ENCODE measurements around the gene CCNI.
"Not testable (repeated sequence)": the region's sequence is repeated elsewhere in the genome, so short reads cannot be mapped to it uniquely, and the experiment has no call there.

Gene CCNI

DNA sequence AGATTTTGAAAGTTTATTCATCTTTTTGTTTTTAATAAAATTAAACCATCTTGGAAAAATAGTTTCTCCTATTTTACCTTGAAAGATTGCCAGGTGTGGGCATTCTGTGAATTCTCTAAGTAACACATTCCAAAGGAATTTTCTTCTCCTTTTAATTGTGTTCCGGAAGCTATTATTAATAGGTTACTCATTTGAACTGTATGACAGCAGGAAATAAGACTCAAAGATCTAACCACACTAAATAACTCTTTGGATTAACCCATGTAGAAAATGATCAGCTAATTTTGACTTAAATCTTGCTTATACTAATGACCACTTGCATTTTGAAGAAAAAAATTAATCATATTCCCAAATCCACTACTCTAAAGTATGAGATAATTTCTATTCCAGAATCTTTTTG, 17.6 kb upstream of the CCNI start:
- Histone ChIP-seq H3K9me2 (replicated peaks; ENCODE audit: insufficient read depth, low read length) (no peaks in the 10 kb centered on the region), H3K4me3 (ENCODE audit: low read length) (no peak overlapping the region), H3K27me3 (replicated peaks; ENCODE audit: insufficient read depth, low read length) (no peaks in the 10 kb centered on the region), H3F3A (ENCODE audit: insufficient read depth, low read length) (no peaks in the 10 kb centered on the region), H3K4me2 (ENCODE audit: low read depth, low read length) (peak overlapping the region; percentile 20), H3K36me3 (replicated peaks; ENCODE audit: insufficient read depth, low read length) (no peaks in the 10 kb centered on the region), H3K9ac (ENCODE audit: low read length) (no peak overlapping the region), H3K9me3 (replicated peaks; ENCODE audit: insufficient read depth, low read length) (no peaks in the 10 kb centered on the region), H3K4me1 (ENCODE audit: low read length) (peaks cover 3% of the 10 kb centered on the region), H4K20me1 (ENCODE audit: insufficient read depth, low read length) (no peaks in the 10 kb centered on the region), H2AFZ (ENCODE audit: low read length) (no peak overlapping the region), H3K79me2 (ENCODE audit: low read length) (no peaks in the 10 kb centered on the region), H3K27ac (ENCODE audit: low read length) (peak overlapping the region; percentile 16; the same call in 1 of the 2 replicates)
- DNase-seq: no peak
- TF ChIP-seq EZH2phosphoT487 (IDR thresholded peaks at IDR 0.05; ENCODE audit: low read length) (no peak), EZH2 (optimal IDR thresholded peaks at IDR 0.05; ENCODE audit: low read depth, low read length) (no peak)
- TF ChIP-seq, protein P1, sequence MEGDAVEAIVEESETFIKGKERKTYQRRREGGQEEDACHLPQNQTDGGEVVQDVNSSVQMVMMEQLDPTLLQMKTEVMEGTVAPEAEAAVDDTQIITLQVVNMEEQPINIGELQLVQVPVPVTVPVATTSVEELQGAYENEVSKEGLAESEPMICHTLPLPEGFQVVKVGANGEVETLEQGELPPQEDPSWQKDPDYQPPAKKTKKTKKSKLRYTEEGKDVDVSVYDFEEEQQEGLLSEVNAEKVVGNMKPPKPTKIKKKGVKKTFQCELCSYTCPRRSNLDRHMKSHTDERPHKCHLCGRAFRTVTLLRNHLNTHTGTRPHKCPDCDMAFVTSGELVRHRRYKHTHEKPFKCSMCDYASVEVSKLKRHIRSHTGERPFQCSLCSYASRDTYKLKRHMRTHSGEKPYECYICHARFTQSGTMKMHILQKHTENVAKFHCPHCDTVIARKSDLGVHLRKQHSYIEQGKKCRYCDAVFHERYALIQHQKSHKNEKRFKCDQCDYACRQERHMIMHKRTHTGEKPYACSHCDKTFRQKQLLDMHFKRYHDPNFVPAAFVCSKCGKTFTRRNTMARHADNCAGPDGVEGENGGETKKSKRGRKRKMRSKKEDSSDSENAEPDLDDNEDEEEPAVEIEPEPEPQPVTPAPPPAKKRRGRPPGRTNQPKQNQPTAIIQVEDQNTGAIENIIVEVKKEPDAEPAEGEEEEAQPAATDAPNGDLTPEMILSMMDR (IDR thresholded peaks at IDR 0.05; ENCODE audit: low read length): no peak

DNA sequence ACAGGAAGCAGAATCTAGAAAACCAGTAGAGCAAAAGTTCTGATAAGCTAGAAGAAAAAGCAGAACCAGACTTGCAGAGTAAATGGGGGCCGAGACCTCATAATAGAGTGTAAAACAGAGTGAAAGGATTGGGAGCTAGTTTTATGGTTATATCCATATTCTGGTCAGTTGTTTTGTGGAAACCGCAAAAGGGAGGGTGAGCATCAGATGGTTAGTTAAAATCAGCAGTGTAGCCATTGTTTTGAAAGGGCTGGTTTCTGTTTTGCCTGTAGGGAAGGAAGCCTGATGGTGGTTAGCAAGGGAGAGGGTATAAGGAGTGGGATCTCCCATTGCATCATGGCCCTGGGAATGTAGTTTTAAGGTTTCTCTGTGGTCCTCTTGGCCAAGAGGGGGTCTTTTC, 17.2 kb upstream of the CCNI start:
- DNase-seq: peak; percentile 24
- no peak overlapping the region for H3K9ac ChIP-seq (ENCODE audit: low read length)
- peaks cover 3% of the 10 kb centered on the region for H3K4me1 ChIP-seq (ENCODE audit: low read length)

DNA sequence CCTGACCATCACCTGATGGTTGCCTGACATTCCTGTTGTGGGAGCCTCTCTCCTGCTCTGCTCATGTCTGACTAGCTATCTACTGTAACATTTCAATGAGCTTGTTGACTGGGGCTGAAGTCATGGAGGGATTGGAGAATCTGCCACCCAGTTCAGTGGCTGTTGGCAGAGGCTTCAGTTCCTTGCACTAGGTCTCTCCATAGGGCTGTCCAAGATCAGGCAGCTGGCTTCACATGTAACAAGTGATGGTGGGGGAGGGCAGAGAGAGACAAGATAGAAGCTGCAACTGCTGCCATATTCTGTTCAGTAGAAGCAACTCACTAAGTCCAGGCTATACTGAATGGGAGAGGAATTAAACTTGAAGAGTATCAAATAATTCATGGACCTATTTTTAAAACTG, 14.1 kb upstream of the CCNI start:
- Histone ChIP-seq H2AFZ (ENCODE audit: low read length) (no peak overlapping the region), H3K4me2 (ENCODE audit: low read depth, low read length) (no peak overlapping the region), H3K9ac (ENCODE audit: low read length) (no peak overlapping the region), H3K27ac (ENCODE audit: low read length) (no peak overlapping the region), H4K20me1 (ENCODE audit: insufficient read depth, low read length) (no peaks in the 10 kb centered on the region), H3K27me3 (replicated peaks; ENCODE audit: insufficient read depth, low read length) (no peaks in the 10 kb centered on the region), H3F3A (ENCODE audit: insufficient read depth, low read length) (no peaks in the 10 kb centered on the region), H3K79me2 (ENCODE audit: low read length) (no peaks in the 10 kb centered on the region), H3K36me3 (replicated peaks; ENCODE audit: insufficient read depth, low read length) (no peaks in the 10 kb centered on the region), H3K4me1 (ENCODE audit: low read length) (no peaks in the 10 kb centered on the region; the same call in 1 of the 2 replicates), H3K9me3 (replicated peaks; ENCODE audit: insufficient read depth, low read length) (no peaks in the 10 kb centered on the region), H3K4me3 (ENCODE audit: low read length) (no peak overlapping the region), H3K9me2 (replicated peaks; ENCODE audit: insufficient read depth, low read length) (no peaks in the 10 kb centered on the region)
- no peak for TF ChIP-seq EZH2 (optimal IDR thresholded peaks at IDR 0.05; ENCODE audit: low read depth, low read length)
- TF ChIP-seq, protein P1 (IDR thresholded peaks at IDR 0.05; ENCODE audit: low read length): no peak
- TF ChIP-seq EZH2phosphoT487 (IDR thresholded peaks at IDR 0.05; ENCODE audit: low read length): no peak
- DNase-seq: no peak

More for the DNA sequence above, 17.2 kb upstream of the CCNI start:
- no peaks in the 10 kb centered on the region for H3K79me2 ChIP-seq (ENCODE audit: low read length)
- no peaks in the 10 kb centered on the region for H3K9me3 ChIP-seq (replicated peaks; ENCODE audit: insufficient read depth, low read length)
- H3K36me3 ChIP-seq (replicated peaks; ENCODE audit: insufficient read depth, low read length): no peaks in the 10 kb centered on the region
- H2AFZ ChIP-seq (ENCODE audit: low read length): no peak overlapping the region; the same call in 1 of the 2 replicates
- TF ChIP-seq EZH2 (optimal IDR thresholded peaks at IDR 0.05; ENCODE audit: low read depth, low read length) (no peak), EZH2phosphoT487 (IDR thresholded peaks at IDR 0.05; ENCODE audit: low read length) (no peak)
- TF ChIP-seq, protein P1 (IDR thresholded peaks at IDR 0.05; ENCODE audit: low read length): no peak
- peak overlapping the region; percentile 20 for H3K4me2 ChIP-seq (ENCODE audit: low read depth, low read length)
- no peaks in the 10 kb centered on the region for H3K27me3 ChIP-seq (replicated peaks; ENCODE audit: insufficient read depth, low read length)
- H3F3A ChIP-seq (ENCODE audit: insufficient read depth, low read length): no peaks in the 10 kb centered on the region
- H4K20me1 ChIP-seq (ENCODE audit: insufficient read depth, low read length): no peaks in the 10 kb centered on the region
- no peak overlapping the region for H3K4me3 ChIP-seq (ENCODE audit: low read length)
- peak overlapping the region; percentile 16; the same call in 1 of the 2 replicates for H3K27ac ChIP-seq (ENCODE audit: low read length)
- no peaks in the 10 kb centered on the region for H3K9me2 ChIP-seq (replicated peaks; ENCODE audit: insufficient read depth, low read length)

DNA sequence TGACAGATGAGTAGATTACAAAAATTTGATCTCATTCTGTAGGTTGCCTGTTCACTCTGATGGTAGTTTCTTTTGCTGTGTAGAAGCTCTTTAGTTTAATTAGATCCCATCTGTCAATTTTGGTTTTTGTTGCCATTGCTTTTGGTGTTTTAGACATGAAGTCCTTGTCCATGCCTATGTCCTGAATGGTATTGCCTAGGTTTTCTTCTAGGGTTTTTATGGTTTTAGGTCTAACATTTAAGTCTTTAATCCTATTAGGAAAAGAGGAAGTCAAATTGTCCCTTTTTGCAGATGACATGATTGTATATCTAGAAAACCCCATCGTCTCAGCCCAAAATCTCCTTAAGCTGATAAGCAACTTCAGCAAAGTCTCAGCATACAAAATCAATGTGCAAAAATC, 11.2 kb upstream of the CCNI start:
- H3K27me3 ChIP-seq (replicated peaks; ENCODE audit: insufficient read depth, low read length); H3K9me3 ChIP-seq (replicated peaks; ENCODE audit: insufficient read depth, low read length); DNase-seq; H3K4me1 ChIP-seq (ENCODE audit: low read length); H3K4me2 ChIP-seq (ENCODE audit: low read depth, low read length); H4K20me1 ChIP-seq (ENCODE audit: insufficient read depth, low read length); H2AFZ ChIP-seq (ENCODE audit: low read length); H3K79me2 ChIP-seq (ENCODE audit: low read length); H3F3A ChIP-seq (ENCODE audit: insufficient read depth, low read length); H3K9ac ChIP-seq (ENCODE audit: low read length); H3K4me3 ChIP-seq (ENCODE audit: low read length); H3K9me2 ChIP-seq (replicated peaks; ENCODE audit: insufficient read depth, low read length); H3K27ac ChIP-seq (ENCODE audit: low read length); H3K36me3 ChIP-seq (replicated peaks; ENCODE audit: insufficient read depth, low read length): not testable (repeated sequence)

Measured in MM.1S (cell line).